Sigmoid colon (tissue), 4 donors: Measurements from ENCODE around the gene ATOX1.

Experiments
- CTCF ChIP-seq, 4 experiments: fragments of 450-650 bp in 3 of 4; fragments of 200-600 bp in 1 of 4; IDR thresholded peaks; one replicate each; pipeline ENCODE4 v1.5.1; 2016 to 2019; ENCODE audit warnings: antibody characterized with exemption in 4 of 4, mild to moderate bottlenecking in 3 of 4, moderate library complexity in 2 of 4
- EP300 ChIP-seq, 4 donors: sonication (generic); formaldehyde crosslinking; IDR thresholded peaks; one replicate each; pipeline ENCODE4 v1.6.1; 2017; ENCODE audit warnings: antibody characterized with exemption in 4 of 4
- POLR2A ChIP-seq, 2 donors: fragments of 450-650 bp; IDR thresholded peaks; one replicate each; pipeline ENCODE4 v1.6.1; 2016; ENCODE audit warnings: antibody characterized with exemption in 2 of 2, mild to moderate bottlenecking in 2 of 2, moderate library complexity in 2 of 2
- POLR2AphosphoS5 ChIP-seq, 4 donors: sonication (generic); formaldehyde crosslinking; IDR thresholded peaks; one replicate each; pipeline ENCODE4 v1.6.1; 2017; ENCODE audit warnings: antibody characterized with exemption in 4 of 4

GRCh38 chr5:151717416-151717815 is 41.0 kb downstream of the ATOX1 start:
- TF ChIP-seq CTCF (IDR thresholded peaks at IDR 0.05) (no peak), POLR2AphosphoS5 (IDR thresholded peaks at IDR 0.05) (no peak), POLR2A (IDR thresholded peaks at IDR 0.05) (no peak), EP300 (IDR thresholded peaks at IDR 0.05) (no peak)
